RWPE2 (cell line): ENCODE results near the gene MPHOSPH6.
"Not testable (repeated sequence)": the region's sequence is repeated elsewhere in the genome, so short reads cannot be mapped to it uniquely, and the experiment has no call there.

Experiments used
- ATAC-seq: fragments of 200-7000 bp; cut with Tn5 transposase; 3 replicates; pipeline ENCODE4 v1.9.1; 2021; ENCODE audit warnings: low read depth
- DNase-seq: peaks from one replicate; pipeline ENCODE4 v3.0.0-alpha.2; 2020; ENCODE audit warnings: low spot score
- H3K27ac ChIP-seq: fragments of 450-650 bp; 2 replicates; pipeline ENCODE4 v1.5.1; 2017; ENCODE audit warnings: mild to moderate bottlenecking; ENCODE audit not compliant: poor library complexity, severe bottlenecking
- H3K27me3 ChIP-seq: fragments of 250-450 bp; sonication (Bioruptor Pico); 2 replicates; pipeline ENCODE4 v1.5.1; 2021; ENCODE audit warnings: mild to moderate bottlenecking, moderate library complexity; ENCODE audit not compliant: insufficient read depth, poor library complexity, severe bottlenecking
- H3K36me3 ChIP-seq: fragments of 250-450 bp; sonication (Bioruptor Pico); 2 replicates; pipeline ENCODE4 v1.5.1; 2020; ENCODE audit warnings: low read depth, mild to moderate bottlenecking, moderate library complexity
- H3K4me1 ChIP-seq: fragments of 250-450 bp; sonication (Bioruptor Pico); 2 replicates; pipeline ENCODE4 v1.5.1; 2021; ENCODE audit warnings: mild to moderate bottlenecking, moderate library complexity; ENCODE audit not compliant: insufficient read depth, poor library complexity, severe bottlenecking
- H3K4me3 ChIP-seq: fragments of 250-450 bp; sonication (Bioruptor Pico); 2 replicates; pipeline ENCODE4 v1.5.1; 2021; ENCODE audit warnings: mild to moderate bottlenecking, moderate library complexity; ENCODE audit not compliant: severe bottlenecking
- H3K9me3 ChIP-seq: fragments of 250-450 bp; sonication (Bioruptor Pico); 2 replicates; pipeline ENCODE4 v1.5.1; 2021; ENCODE audit warnings: mild to moderate bottlenecking, moderate library complexity; ENCODE audit not compliant: severe bottlenecking
- CTCF ChIP-seq: fragments of 450-650 bp; IDR thresholded peaks from one replicate; pipeline ENCODE4 v1.5.1; 2017; ENCODE audit warnings: mild to moderate bottlenecking, moderate library complexity; ENCODE audit not compliant: poor library complexity, severe bottlenecking

Gene MPHOSPH6

GRCh38 chr16:82169861-82170845, at the start of gene MPHOSPH6:
MPHOSPH6 (minus strand) TSS chr16:82170224; CDS start chr16:82170175, 49 bp downstream.
- no peak for TF ChIP-seq CTCF
- H3K9me3 ChIP-seq, result no peaks in the 10 kb centered on the region
- H3K4me1 ChIP-seq, result peaks cover 9% of the 10 kb centered on the region
- ATAC-seq (peak; percentile 93), DNase-seq (peak; percentile 87)
- H3K36me3 ChIP-seq, result peaks cover 27% of the 10 kb centered on the region
- peak within 1 kb of the TSS; percentile 82 for H3K4me3 ChIP-seq
- H3K27me3 ChIP-seq, result peaks cover 9% of the 10 kb centered on the region
- peak within 1 kb of the TSS; percentile 10 for H3K27ac ChIP-seq

GRCh38 chr16:82219298-82219697, 49.3 kb upstream of the MPHOSPH6 start:
- no peak for DNase-seq
- Histone ChIP-seq H3K27ac (no peak overlapping the region), H3K4me3 (no peak overlapping the region), H3K36me3 (no peaks in the 10 kb centered on the region), H3K9me3 (no peaks in the 10 kb centered on the region), H3K4me1 (no peaks in the 10 kb centered on the region), H3K27me3 (no peaks in the 10 kb centered on the region)
- TF ChIP-seq CTCF, result no peak
- ATAC-seq, result no peak

GRCh38 chr16:82209314-82209713, 39.3 kb upstream of the MPHOSPH6 start:
- H3K4me1 ChIP-seq, ATAC-seq, H3K4me3 ChIP-seq, H3K27ac ChIP-seq, DNase-seq, H3K36me3 ChIP-seq, H3K27me3 ChIP-seq, H3K9me3 ChIP-seq: not testable (repeated sequence)

- TF ChIP-seq CTCF, result no peak
- ATAC-seq (no peak), DNase-seq (no peak)
- H3K4me3 ChIP-seq, result no peak overlapping the region
- H3K27ac ChIP-seq, result no peak overlapping the region
- no peaks in the 10 kb centered on the region for H3K36me3 ChIP-seq
- H3K4me1 ChIP-seq, result peaks cover 2% of the 10 kb centered on the region
- no peaks in the 10 kb centered on the region for H3K27me3 ChIP-seq
- no peaks in the 10 kb centered on the region for H3K9me3 ChIP-seq
Measured at GRCh38 chr16:82203198-82203597, 33.2 kb upstream of the MPHOSPH6 start.

- Histone ChIP-seq H3K27ac (no peak overlapping the region), H3K27me3 (no peaks in the 10 kb centered on the region), H3K36me3 (no peaks in the 10 kb centered on the region), H3K4me1 (peaks cover 13% of the 10 kb centered on the region), H3K4me3 (no peak overlapping the region), H3K9me3 (no peaks in the 10 kb centered on the region)
- no peak for TF ChIP-seq CTCF
- ATAC-seq, result no peak
- DNase-seq, result no peak
Measured at GRCh38 chr16:82201926-82202325, 31.9 kb upstream of the MPHOSPH6 start.
